Endodermal cell (in vitro differentiated cells): Measurements from ENCODE around the gene TRIM24. TPM values are rescaled to one million over a fixed set of nuclear protein-coding genes. Genes with fewer than 3 reads are reported as not detected.

Experiments used
- DNase-seq: peaks from one replicate; pipeline ENCODE4 v3.0.0-alpha.2; 2017
- H3K27ac ChIP-seq: 2 replicates; pipeline ENCODE4 v1.5.1; 2013; ENCODE audit warnings: mild to moderate bottlenecking, low read depth, low read length, moderate library complexity
- H3K27me3 ChIP-seq: 2 replicates; pipeline ENCODE4 v1.6.1; 2013; ENCODE audit warnings: mild to moderate bottlenecking, low read length, moderate library complexity; ENCODE audit not compliant: insufficient read depth, control insufficient read depth, poor library complexity, severe bottlenecking
- H3K36me3 ChIP-seq: 2 replicates; pipeline ENCODE4 v1.7.0; 2013; ENCODE audit warnings: mild to moderate bottlenecking, low read length, moderate library complexity; ENCODE audit not compliant: control insufficient read depth, insufficient read depth
- H3K4me1 ChIP-seq: one replicate; pipeline ENCODE4 v1.7.0; 2013; ENCODE audit warnings: low read length; ENCODE audit not compliant: control insufficient read depth, insufficient read depth
- H3K4me3 ChIP-seq: 2 replicates; pipeline ENCODE4 v1.5.1; 2013; ENCODE audit warnings: mild to moderate bottlenecking, low read length, moderate library complexity
- H3K9ac ChIP-seq: 2 replicates; pipeline ENCODE4 v1.6.1; 2013; ENCODE audit warnings: mild to moderate bottlenecking, low read length, moderate library complexity; ENCODE audit not compliant: poor library complexity, severe bottlenecking; ENCODE audit errors: extremely low read depth
- H3K9me3 ChIP-seq: 2 replicates; pipeline ENCODE4 v1.6.1; 2013; ENCODE audit warnings: mild to moderate bottlenecking, low read length, moderate library complexity; ENCODE audit not compliant: control insufficient read depth
- H3K27ac Mint-ChIP-seq: 2 replicates; pipeline ENCODE4 v1.8.0; 2020; ENCODE audit warnings: mixed read lengths
- H3K27me3 Mint-ChIP-seq: 2 replicates; pipeline ENCODE4 v1.8.0; 2021; ENCODE audit warnings: mild to moderate bottlenecking, mixed read lengths; ENCODE audit not compliant: insufficient read depth
- H3K36me3 Mint-ChIP-seq: 2 replicates; pipeline ENCODE4 v1.8.0; 2020; ENCODE audit warnings: low read depth, mixed read lengths
- H3K4me1 Mint-ChIP-seq: 2 replicates; pipeline ENCODE4 v1.8.0; 2020; ENCODE audit warnings: mixed read lengths
- H3K4me3 Mint-ChIP-seq: 2 replicates; pipeline ENCODE4 v1.8.0; 2020; ENCODE audit warnings: mild to moderate bottlenecking, moderate library complexity, mixed read lengths
- H3K9me3 Mint-ChIP-seq: 2 replicates; pipeline ENCODE4 v1.8.0; 2020; ENCODE audit warnings: mild to moderate bottlenecking, mixed read lengths
- WGBS, 2 experiments: methylation state at CpG; one replicate each; pipeline versions ENCODE4 v1.1.5 to v1.1.7; 2013; ENCODE audit warnings: missing lambda C conversion rate in 2 of 2, mixed read lengths in 1 of 2; ENCODE audit not compliant: insufficient coverage in 1 of 2, insufficient read length in 1 of 2; 5-methylcytosine and 5-hydroxymethylcytosine counted together
- total RNA-seq, 2 donors: library from RNA; stranded (reverse); fragmentation: NEBNext Ultra II Directional in 1 of 2; extraction: Animal tissue kit (Norgen Biotek cat#: 25700) in 1 of 2; gene quantifications; 2 replicates in 1 of 2; 3 replicates in 1 of 2; pipeline ENCODE4 v1.2.1, GENCODE V29; 2021
- TF ChIP-seq, protein P1 (sequence below): fragments of 200-600 bp; sonication (generic); conservative IDR thresholded peaks from 2 replicates; pipeline ENCODE4 v1.5.0; 2021; ENCODE audit warnings: antibody characterized with exemption, mild to moderate bottlenecking

TRIM24 gene
- total RNA-seq, 2 donors from 2014 or later = 62.1 to 70.1 TPM

DNA sequence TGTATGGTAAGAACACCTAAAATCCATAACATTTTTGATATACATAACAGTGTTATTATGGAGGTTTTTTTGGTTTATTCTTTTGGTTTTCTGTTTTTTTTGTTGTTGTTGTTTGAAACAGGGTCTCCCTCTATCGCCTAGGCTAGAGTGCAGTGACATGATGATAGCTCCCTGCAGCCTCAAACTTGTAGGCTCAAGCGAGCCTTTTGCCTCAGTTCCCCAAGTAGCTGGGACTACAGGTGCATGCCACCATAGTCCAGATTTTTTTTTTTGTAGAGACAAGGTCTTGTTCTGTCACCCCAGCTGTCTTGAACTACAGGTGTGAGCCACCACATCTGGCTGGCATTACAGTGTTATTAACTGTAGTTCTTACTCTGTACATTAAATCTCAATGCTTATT is 83.7 kb downstream of the TRIM24 start:
- H3K27me3 ChIP-seq = no peaks in the 10 kb centered on the region
- H3K36me3 ChIP-seq = peaks cover 97% of the 10 kb centered on the region
- H3K27me3 Mint-ChIP-seq = no peaks in the 10 kb centered on the region
- no peak overlapping the region for H3K27ac ChIP-seq
- H3K4me3 ChIP-seq = no peak overlapping the region
- no peaks in the 10 kb centered on the region for H3K4me1 ChIP-seq
- DNase-seq = no peak
- H3K4me1 Mint-ChIP-seq = no peaks in the 10 kb centered on the region
- H3K9me3 ChIP-seq = peaks cover 28% of the 10 kb centered on the region
- peaks cover 2% of the 10 kb centered on the region for H3K9me3 Mint-ChIP-seq
- H3K4me3 Mint-ChIP-seq = no peak overlapping the region
- peaks cover 82% of the 10 kb centered on the region for H3K36me3 Mint-ChIP-seq
- no peak overlapping the region for H3K9ac ChIP-seq
- H3K27ac Mint-ChIP-seq = no peak overlapping the region
- WGBS, 2 experiments = 94% methylated on average over 2 of the region's 2 CpGs
- TF ChIP-seq, protein P1, sequence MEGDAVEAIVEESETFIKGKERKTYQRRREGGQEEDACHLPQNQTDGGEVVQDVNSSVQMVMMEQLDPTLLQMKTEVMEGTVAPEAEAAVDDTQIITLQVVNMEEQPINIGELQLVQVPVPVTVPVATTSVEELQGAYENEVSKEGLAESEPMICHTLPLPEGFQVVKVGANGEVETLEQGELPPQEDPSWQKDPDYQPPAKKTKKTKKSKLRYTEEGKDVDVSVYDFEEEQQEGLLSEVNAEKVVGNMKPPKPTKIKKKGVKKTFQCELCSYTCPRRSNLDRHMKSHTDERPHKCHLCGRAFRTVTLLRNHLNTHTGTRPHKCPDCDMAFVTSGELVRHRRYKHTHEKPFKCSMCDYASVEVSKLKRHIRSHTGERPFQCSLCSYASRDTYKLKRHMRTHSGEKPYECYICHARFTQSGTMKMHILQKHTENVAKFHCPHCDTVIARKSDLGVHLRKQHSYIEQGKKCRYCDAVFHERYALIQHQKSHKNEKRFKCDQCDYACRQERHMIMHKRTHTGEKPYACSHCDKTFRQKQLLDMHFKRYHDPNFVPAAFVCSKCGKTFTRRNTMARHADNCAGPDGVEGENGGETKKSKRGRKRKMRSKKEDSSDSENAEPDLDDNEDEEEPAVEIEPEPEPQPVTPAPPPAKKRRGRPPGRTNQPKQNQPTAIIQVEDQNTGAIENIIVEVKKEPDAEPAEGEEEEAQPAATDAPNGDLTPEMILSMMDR = no peak

DNA sequence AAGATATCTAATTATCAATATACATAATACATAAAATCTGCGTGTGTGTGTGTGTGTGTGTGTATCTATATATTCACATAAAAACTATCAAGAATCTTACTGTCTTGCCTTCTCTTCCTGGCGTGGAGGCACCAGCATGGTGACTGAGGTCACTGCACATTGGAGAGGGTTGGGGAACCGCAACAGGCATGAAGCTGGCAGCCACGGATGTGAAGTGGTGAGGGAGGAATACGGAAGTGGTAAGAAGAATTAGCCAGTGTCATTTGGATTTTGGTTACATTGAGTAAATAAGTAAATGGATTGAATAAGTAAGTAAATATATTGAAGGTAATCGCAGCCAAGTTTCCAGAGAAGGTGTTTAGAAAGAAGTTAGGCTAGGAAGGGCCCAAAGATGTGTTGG is 85.1 kb downstream of the TRIM24 start:
- Histone ChIP-seq H3K4me3 (no peak overlapping the region), H3K27ac (no peak overlapping the region), H3K4me1 (no peaks in the 10 kb centered on the region), H3K9ac (no peak overlapping the region), H3K27me3 (no peaks in the 10 kb centered on the region), H3K36me3 (peaks cover 97% of the 10 kb centered on the region), H3K9me3 (peaks cover 20% of the 10 kb centered on the region)
- 73 to 94% methylated on average over 3 to 5 of the region's 6 CpGs for WGBS, 2 experiments
- H3K4me1 Mint-ChIP-seq = no peaks in the 10 kb centered on the region
- DNase-seq = no peak
- TF ChIP-seq, protein P1 = no peak
- H3K9me3 Mint-ChIP-seq = peaks cover 2% of the 10 kb centered on the region
- H3K27me3 Mint-ChIP-seq = no peaks in the 10 kb centered on the region
- H3K4me3 Mint-ChIP-seq = no peak overlapping the region
- peaks cover 82% of the 10 kb centered on the region for H3K36me3 Mint-ChIP-seq
- no peak overlapping the region for H3K27ac Mint-ChIP-seq

DNA sequence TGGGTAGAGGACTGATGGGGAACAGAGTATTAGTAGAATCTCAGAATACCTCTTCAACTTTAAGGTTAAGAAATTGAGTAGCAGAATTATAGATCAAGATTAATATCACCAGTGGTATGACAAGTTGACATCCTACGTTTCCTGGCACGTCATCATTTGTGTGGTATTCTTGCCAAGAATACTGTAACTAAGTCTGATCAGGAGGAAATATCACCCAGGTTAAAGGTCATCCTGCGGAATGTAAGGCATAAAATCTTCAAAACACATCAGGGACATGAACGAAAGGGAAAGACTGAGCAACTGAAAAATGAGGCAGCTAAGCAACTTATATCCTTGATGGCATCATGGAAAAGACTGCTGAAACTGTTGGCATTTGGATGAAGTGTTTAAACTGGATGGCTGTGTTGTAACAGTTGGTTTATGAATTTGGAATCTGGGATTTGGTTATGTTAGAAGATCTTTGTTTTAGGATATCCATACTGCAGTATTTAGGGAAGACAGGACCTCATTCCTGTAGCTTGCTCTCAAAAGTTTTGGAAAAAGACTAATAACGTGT is 86.1 kb downstream of the TRIM24 start:
- no peak overlapping the region for H3K27ac Mint-ChIP-seq
- H3K36me3 Mint-ChIP-seq = peaks cover 82% of the 10 kb centered on the region

More for the DNA sequence above, 86.1 kb downstream of the TRIM24 start:
- no peaks in the 10 kb centered on the region for H3K27me3 Mint-ChIP-seq
- H3K4me3 Mint-ChIP-seq = no peak overlapping the region
- Histone ChIP-seq H3K4me3 (no peak overlapping the region), H3K9ac (no peak overlapping the region), H3K36me3 (peaks cover 95% of the 10 kb centered on the region), H3K9me3 (peaks cover 19% of the 10 kb centered on the region), H3K27ac (no peak overlapping the region), H3K4me1 (no peaks in the 10 kb centered on the region), H3K27me3 (no peaks in the 10 kb centered on the region)
- H3K9me3 Mint-ChIP-seq = peaks cover 2% of the 10 kb centered on the region
- H3K4me1 Mint-ChIP-seq = no peaks in the 10 kb centered on the region
- WGBS, 2 experiments = 95 to 98% methylated on average over 5 of the region's 5 CpGs
- TF ChIP-seq, protein P1 = no peak
- DNase-seq = no peak
